ENCODE measurements around the gene BORCS6.

BORCS6 gene

DNA sequence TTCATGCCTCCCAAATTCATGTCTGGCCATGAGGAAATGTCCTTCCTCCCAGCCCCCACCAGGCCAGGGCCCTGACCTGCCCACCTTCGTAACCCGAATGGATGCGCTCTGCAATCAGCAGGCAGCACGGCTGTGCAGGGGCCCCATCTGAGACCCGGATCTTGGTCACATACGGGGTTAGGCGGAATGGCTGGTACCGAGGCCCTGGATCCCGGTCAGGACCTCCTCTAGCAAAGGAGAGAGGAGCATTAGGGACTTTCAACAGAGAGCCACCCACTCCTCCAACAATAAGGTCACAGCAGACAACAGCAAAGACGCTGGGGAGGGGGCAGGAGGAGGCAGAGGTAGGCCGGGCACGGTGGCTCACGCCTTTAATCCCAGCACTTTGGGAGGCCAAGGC lies 41.4 kb downstream of the BORCS6 start:
- POLR2A ChIA-PET, result interaction anchor here (1.1 to 1.2 kb wide), 2 partner anchors 9 to 10 kb away, joined by 3 to 5 read pairs; no protein-coding TSS in a partner anchor
- Histone ChIP-seq H3K27ac (ENCODE audit: insufficient read depth in 1 of 2, low read depth in 1 of 2, low read length in 2 of 2, poor library complexity in 1 of 2, severe bottlenecking in 2 of 2) (no peak overlapping the region), H3K9me3 (ENCODE audit: control extremely low read depth in 1 of 5, control insufficient read depth in 4 of 5, insufficient read depth in 2 of 5, low read depth in 1 of 5, low read length in 4 of 5) (no peaks in the 10 kb centered on the region), H3K36me3 (ENCODE audit: control insufficient read depth in 4 of 4, insufficient read depth in 4 of 4, low read length in 3 of 4) (peaks cover 13 to 67% (median 53%) of the 10 kb centered on the region in 4 experiments), H3K27me3 (replicated peaks in 2 of 5; ENCODE audit: control insufficient read depth in 4 of 5, insufficient read depth in 5 of 5, low read length in 4 of 5) (no peaks in the 10 kb centered on the region), H3K4me3 (ENCODE audit: control insufficient read depth in 1 of 7, extremely low read depth in 1 of 7, insufficient read depth in 4 of 7, low read depth in 2 of 7, low read length in 6 of 7) (no peak overlapping the region), H3K4me1 (ENCODE audit: control extremely low read depth in 1 of 4, control insufficient read depth in 4 of 4, insufficient read depth in 4 of 4, low read length in 3 of 4) (peaks cover 5 to 36% (median 34%) of the 10 kb centered on the region in 4 experiments)
- no peak for DNase-seq
- CTCF ChIA-PET, result interaction anchor here (19.3 to 22.4 kb wide), 2 partner anchors 7 kb away, joined by 292 read pairs; partner anchors contain the start of genes PER1 and VAMP2
- 99% methylated on average over 9 of the region's 13 CpGs for WGBS (ENCODE audit: insufficient coverage)

DNA sequence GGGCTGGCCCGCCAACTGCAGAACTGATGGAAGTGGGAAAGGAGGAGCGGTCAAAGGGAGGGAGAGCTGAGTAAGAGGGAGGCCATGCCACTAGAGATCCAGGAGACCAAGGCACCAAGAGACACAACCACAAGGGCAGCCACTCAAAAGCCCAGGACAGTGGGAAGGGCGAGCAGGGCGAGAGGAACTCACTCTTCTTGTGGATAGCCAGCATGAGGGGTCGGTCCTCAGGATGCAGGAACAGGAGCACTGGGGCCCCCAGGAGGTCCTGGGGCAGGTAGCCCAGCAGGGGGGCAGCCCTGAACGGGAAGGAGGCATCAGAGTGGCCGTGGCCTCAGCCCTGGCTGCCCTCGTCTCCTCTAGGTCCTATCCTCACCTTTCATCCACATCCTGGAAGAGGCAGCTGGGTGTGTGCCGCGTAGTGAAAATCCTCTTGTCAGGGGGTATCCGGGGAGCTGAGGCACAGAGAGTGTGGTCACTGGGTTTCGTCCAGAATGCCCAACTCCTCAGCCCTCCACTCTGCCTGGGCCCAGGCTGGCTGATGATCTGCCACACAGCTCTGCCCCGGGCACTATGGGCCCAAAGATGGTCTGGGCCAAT lies 42.1 kb downstream of the BORCS6 start:
- Histone ChIP-seq H3K36me3 (ENCODE audit: control insufficient read depth in 4 of 4, insufficient read depth in 4 of 4, low read length in 3 of 4) (peaks cover 13 to 72% (median 53%) of the 10 kb centered on the region in 4 experiments), H3K4me3 (ENCODE audit: control insufficient read depth in 1 of 7, extremely low read depth in 1 of 7, insufficient read depth in 4 of 7, low read depth in 2 of 7, low read length in 6 of 7) (no peak overlapping the region), H3K27ac (ENCODE audit: insufficient read depth in 1 of 2, low read depth in 1 of 2, low read length in 2 of 2, poor library complexity in 1 of 2, severe bottlenecking in 2 of 2) (no peak overlapping the region), H3K27me3 (replicated peaks in 2 of 5; ENCODE audit: control insufficient read depth in 4 of 5, insufficient read depth in 5 of 5, low read length in 4 of 5) (no peaks in the 10 kb centered on the region), H3K9me3 (ENCODE audit: control extremely low read depth in 1 of 5, control insufficient read depth in 4 of 5, insufficient read depth in 2 of 5, low read depth in 1 of 5, low read length in 4 of 5) (no peaks in the 10 kb centered on the region), H3K4me1 (ENCODE audit: control extremely low read depth in 1 of 4, control insufficient read depth in 4 of 4, insufficient read depth in 4 of 4, low read length in 3 of 4) (peaks cover 4 to 30% (median 28%) of the 10 kb centered on the region in 4 experiments)
- 99% methylated on average over 12 of the region's 13 CpGs for WGBS (ENCODE audit: insufficient coverage)
- no peak for DNase-seq
- POLR2A ChIA-PET, result interaction anchor here (1.1 to 1.2 kb wide), 2 partner anchors 8 to 11 kb away, joined by 3 to 5 read pairs; no protein-coding TSS in a partner anchor
- CTCF ChIA-PET, result interaction anchor here (19.3 to 22.4 kb wide), 2 partner anchors 6 to 7 kb away, joined by 292 read pairs; partner anchors contain the start of genes PER1 and VAMP2

DNA sequence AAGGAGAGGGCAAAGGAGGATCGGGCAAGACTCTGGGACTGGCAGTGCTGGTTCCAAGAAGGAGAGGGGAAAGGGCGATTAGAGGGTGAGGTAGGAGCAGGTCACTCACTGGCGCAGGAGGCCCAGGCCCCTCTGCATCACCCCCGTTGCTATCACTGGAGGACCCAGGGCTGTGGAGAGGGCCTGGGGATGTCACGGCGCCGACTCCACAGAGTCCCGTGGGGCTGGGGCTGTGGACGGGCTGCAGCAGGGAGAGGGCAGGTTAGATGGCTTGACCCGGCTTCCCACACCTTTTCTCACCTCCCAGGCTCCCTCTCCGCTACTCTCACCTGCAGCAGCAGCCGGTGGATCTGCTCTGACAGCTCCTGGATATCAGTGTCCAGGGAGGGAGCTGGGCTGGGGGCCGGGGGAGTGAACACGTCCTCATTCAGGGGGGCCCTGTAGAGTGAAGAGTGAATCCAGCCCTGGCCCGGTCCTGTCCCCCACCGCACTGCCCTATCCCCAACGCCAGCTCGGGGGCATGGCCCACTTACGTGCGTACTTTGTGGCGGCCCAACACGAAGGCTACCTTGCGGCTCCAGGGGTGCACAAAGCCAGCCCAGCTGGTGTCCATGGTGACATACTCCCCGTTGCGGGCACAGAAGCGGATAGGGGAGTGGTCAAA lies 42.7 kb downstream of the BORCS6 start:
- Histone ChIP-seq H3K9me3 (ENCODE audit: control extremely low read depth in 1 of 5, control insufficient read depth in 4 of 5, insufficient read depth in 2 of 5, low read depth in 1 of 5, low read length in 4 of 5) (no peaks in the 10 kb centered on the region), H3K27me3 (replicated peaks in 2 of 5; ENCODE audit: control insufficient read depth in 4 of 5, insufficient read depth in 5 of 5, low read length in 4 of 5) (no peaks in the 10 kb centered on the region), H3K4me3 (ENCODE audit: control insufficient read depth in 1 of 7, extremely low read depth in 1 of 7, insufficient read depth in 4 of 7, low read depth in 2 of 7, low read length in 6 of 7) (no peak overlapping the region), H3K4me1 (ENCODE audit: control extremely low read depth in 1 of 4, control insufficient read depth in 4 of 4, insufficient read depth in 4 of 4, low read length in 3 of 4) (peaks cover 0 to 24% (median 21%) of the 10 kb centered on the region in 4 experiments), H3K27ac (ENCODE audit: insufficient read depth in 1 of 2, low read depth in 1 of 2, low read length in 2 of 2, poor library complexity in 1 of 2, severe bottlenecking in 2 of 2) (no peak overlapping the region), H3K36me3 (ENCODE audit: control insufficient read depth in 4 of 4, insufficient read depth in 4 of 4, low read length in 3 of 4) (peaks cover 13 to 79% (median 58%) of the 10 kb centered on the region in 4 experiments)
- no peak for DNase-seq
- ChIA-PET POLR2A (interaction anchor here (1.1 to 1.2 kb wide), 2 partner anchors 8 to 11 kb away, joined by 3 to 5 read pairs; no protein-coding TSS in a partner anchor), CTCF (interaction anchor here (19.3 to 22.4 kb wide), 2 partner anchors 6 to 8 kb away, joined by 292 read pairs; partner anchors contain the start of genes PER1 and VAMP2)
- WGBS (ENCODE audit: insufficient coverage), result 99% methylated on average over 20 of the region's 26 CpGs

DNA sequence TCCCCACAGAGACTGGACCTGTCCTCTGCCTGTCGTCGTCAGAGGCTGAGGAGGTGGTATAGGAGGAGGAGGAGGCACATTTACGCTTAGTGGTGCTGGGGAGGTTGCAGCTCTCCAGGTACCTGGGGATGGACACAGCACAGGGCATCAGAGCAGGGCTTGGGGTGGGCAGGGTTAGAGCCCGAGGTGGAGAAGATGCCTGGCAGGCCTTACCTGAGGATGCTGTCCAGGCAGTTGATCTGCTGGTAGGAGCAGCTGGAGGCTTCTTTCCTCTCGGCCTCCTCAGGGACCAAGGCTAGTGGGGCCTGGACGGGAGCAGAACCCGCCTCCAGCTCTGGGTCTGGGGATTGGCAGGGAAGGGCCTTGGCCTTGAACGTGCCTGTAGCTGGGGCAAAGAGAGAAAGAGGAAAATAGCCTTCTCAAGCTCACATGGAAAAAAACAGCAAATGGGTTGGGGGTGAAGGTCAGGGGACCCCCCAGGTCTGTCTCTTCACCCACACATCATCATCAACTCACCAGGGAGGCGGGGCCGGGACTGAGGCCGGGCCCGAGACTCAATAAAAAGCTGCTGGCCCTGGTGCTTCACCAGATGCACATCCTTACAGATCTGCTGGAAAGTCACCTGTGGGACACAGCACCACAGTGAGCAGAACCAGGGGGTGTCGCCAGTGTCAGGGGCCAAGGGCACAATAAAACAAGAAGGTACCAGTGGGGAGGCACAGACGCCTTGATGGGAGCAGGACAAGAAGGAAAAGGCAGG lies 43.4 kb downstream of the BORCS6 start:
- no peak overlapping the region for H3K4me3 ChIP-seq (ENCODE audit: control insufficient read depth in 1 of 7, extremely low read depth in 1 of 7, insufficient read depth in 4 of 7, low read depth in 2 of 7, low read length in 6 of 7)
- no peak overlapping the region for H3K27ac ChIP-seq (ENCODE audit: insufficient read depth in 1 of 2, low read depth in 1 of 2, low read length in 2 of 2, poor library complexity in 1 of 2, severe bottlenecking in 2 of 2)
- ChIA-PET CTCF (interaction anchor here (19.3 to 22.4 kb wide), 2 partner anchors 5 to 9 kb away, joined by 292 read pairs; partner anchors contain the start of genes PER1 and VAMP2), POLR2A (interaction anchor here (1.3 kb wide), 1 partner anchor 10 kb away, joined by 5 read pairs; no protein-coding TSS in a partner anchor)
- H3K27me3 ChIP-seq (replicated peaks in 2 of 5; ENCODE audit: control insufficient read depth in 4 of 5, insufficient read depth in 5 of 5, low read length in 4 of 5), result no peaks in the 10 kb centered on the region
- peaks cover 13 to 86% (median 64%) of the 10 kb centered on the region in 4 experiments for H3K36me3 ChIP-seq (ENCODE audit: control insufficient read depth in 4 of 4, insufficient read depth in 4 of 4, low read length in 3 of 4)
- H3K4me1 ChIP-seq (ENCODE audit: control extremely low read depth in 1 of 4, control insufficient read depth in 4 of 4, insufficient read depth in 4 of 4, low read length in 3 of 4), result peaks cover 0 to 16% (median 15%) of the 10 kb centered on the region in 4 experiments
- DNase-seq, result no peak
- 98% methylated on average over 13 of the region's 14 CpGs for WGBS (ENCODE audit: insufficient coverage)
- H3K9me3 ChIP-seq (ENCODE audit: control extremely low read depth in 1 of 5, control insufficient read depth in 4 of 5, insufficient read depth in 2 of 5, low read depth in 1 of 5, low read length in 4 of 5), result no peaks in the 10 kb centered on the region

- no peak for DNase-seq
- Histone ChIP-seq H3K27me3 (replicated peaks in 2 of 5; ENCODE audit: control insufficient read depth in 4 of 5, insufficient read depth in 5 of 5, low read length in 4 of 5) (no peaks in the 10 kb centered on the region), H3K27ac (ENCODE audit: insufficient read depth in 1 of 2, low read depth in 1 of 2, low read length in 2 of 2, poor library complexity in 1 of 2, severe bottlenecking in 2 of 2) (no peak overlapping the region), H3K4me1 (ENCODE audit: control extremely low read depth in 1 of 4, control insufficient read depth in 4 of 4, insufficient read depth in 4 of 4, low read length in 3 of 4) (peaks cover 0 to 10% (median 7%) of the 10 kb centered on the region in 4 experiments), H3K9me3 (ENCODE audit: control extremely low read depth in 1 of 5, control insufficient read depth in 4 of 5, insufficient read depth in 2 of 5, low read depth in 1 of 5, low read length in 4 of 5) (no peaks in the 10 kb centered on the region), H3K4me3 (ENCODE audit: control insufficient read depth in 1 of 7, extremely low read depth in 1 of 7, insufficient read depth in 4 of 7, low read depth in 2 of 7, low read length in 6 of 7) (no peak overlapping the region), H3K36me3 (ENCODE audit: control insufficient read depth in 4 of 4, insufficient read depth in 4 of 4, low read length in 3 of 4) (peaks cover 13 to 93% (median 68%) of the 10 kb centered on the region in 4 experiments)
- CTCF ChIA-PET, result interaction anchor here (19.3 to 22.4 kb wide), 2 partner anchors 4 to 10 kb away, joined by 292 read pairs; partner anchors contain the start of genes PER1 and VAMP2
- POLR2A ChIA-PET, result interaction anchor here (1.3 kb wide), 1 partner anchor 11 kb away, joined by 5 read pairs; no protein-coding TSS in a partner anchor
- WGBS (ENCODE audit: insufficient coverage), result 97% methylated on average over 12 of the region's 12 CpGs
Observed at GRCh38 chr17:8145811-8146210, 44.2 kb downstream of the BORCS6 start.

GRCh38 chr17:8144401-8145231 lies 45.4 kb downstream of the BORCS6 start:
- ChIA-PET CTCF (interaction anchor here (1.1 to 22.4 kb wide), 2 partner anchors 11 to 25 kb away, joined by 3 to 292 read pairs; partner anchors contain the start of genes PER1 and VAMP2), POLR2A (interaction anchor here (3.1 kb wide), 1 partner anchor 10 kb away, joined by 24 read pairs; no protein-coding TSS in a partner anchor)
- peaks cover 0 to 5% (median 2%) of the 10 kb centered on the region in 4 experiments for H3K4me1 ChIP-seq (ENCODE audit: control extremely low read depth in 1 of 4, control insufficient read depth in 4 of 4, insufficient read depth in 4 of 4, low read length in 3 of 4)
- no peaks in the 10 kb centered on the region for H3K9me3 ChIP-seq (ENCODE audit: control extremely low read depth in 1 of 5, control insufficient read depth in 4 of 5, insufficient read depth in 2 of 5, low read depth in 1 of 5, low read length in 4 of 5)
- no peaks in the 10 kb centered on the region for H3K27me3 ChIP-seq (replicated peaks in 2 of 5; ENCODE audit: control insufficient read depth in 4 of 5, insufficient read depth in 5 of 5, low read length in 4 of 5)
- no peak for DNase-seq
- H3K36me3 ChIP-seq (ENCODE audit: control insufficient read depth in 4 of 4, insufficient read depth in 4 of 4, low read length in 3 of 4), result peaks cover 6 to 91% (median 71%) of the 10 kb centered on the region in 4 experiments
- no peak overlapping the region for H3K4me3 ChIP-seq (ENCODE audit: control insufficient read depth in 1 of 7, extremely low read depth in 1 of 7, insufficient read depth in 4 of 7, low read depth in 2 of 7, low read length in 6 of 7)
- no peak overlapping the region for H3K27ac ChIP-seq (ENCODE audit: insufficient read depth in 1 of 2, low read depth in 1 of 2, low read length in 2 of 2, poor library complexity in 1 of 2, severe bottlenecking in 2 of 2)
- 96% methylated on average over 10 of the region's 15 CpGs for WGBS (ENCODE audit: insufficient coverage)
